ENCODE measurements around the gene MON1A.
"Not testable (repeated sequence)": the region's sequence is repeated elsewhere in the genome, so short reads cannot be mapped to it uniquely, and the experiment has no call there.

Gene MON1A

GRCh38 chr3:49917806-49918590, 11.6 kb downstream of the MON1A start:
- DNase-seq (ENCODE audit: low read depth), result not testable (repeated sequence)

- DNase-seq (ENCODE audit: low read depth), result no peak
Observed at GRCh38 chr3:49916686-49917085, 12.9 kb downstream of the MON1A start.

- no peak for DNase-seq (ENCODE audit: low read depth)
Observed at GRCh38 chr3:49914906-49915305, 14.7 kb downstream of the MON1A start.

GRCh38 chr3:49912881-49913281, 16.7 kb downstream of the MON1A start:
- no peak for DNase-seq (ENCODE audit: low read depth)

- no peak for DNase-seq (ENCODE audit: low read depth)
Observed at GRCh38 chr3:49911611-49912010, 18.0 kb downstream of the MON1A start.

- DNase-seq (ENCODE audit: low read depth), result no peak
Observed at GRCh38 chr3:49911124-49911420, 18.5 kb downstream of the MON1A start.

- DNase-seq (ENCODE audit: low read depth), result no peak
Observed at GRCh38 chr3:49910409-49911123, 19.0 kb downstream of the MON1A start.

GRCh38 chr3:49908373-49909199, 21.0 kb downstream of the MON1A start:
- DNase-seq (ENCODE audit: low read depth), result no peak

- DNase-seq (ENCODE audit: low read depth), result peak; percentile 21
Observed at GRCh38 chr3:49906073-49906743, 23.4 kb downstream of the MON1A start.

- DNase-seq (ENCODE audit: low read depth), result not testable (repeated sequence)
Observed at GRCh38 chr3:49904448-49904847, 25.2 kb downstream of the MON1A start.

GRCh38 chr3:49903451-49904424, 25.9 kb downstream of the MON1A start, which contains the start of gene MST1R:
Gene MST1R (minus strand): TSS chr3:49903873. CDS start chr3:49903609, 264 bp downstream.
- DNase-seq (ENCODE audit: low read depth), result peak; percentile 73

GRCh38 chr3:49902511-49903345, 26.9 kb downstream of the MON1A start:
- no peak for DNase-seq (ENCODE audit: low read depth)

GRCh38 chr3:49901366-49902339, 28.0 kb downstream of the MON1A start:
- no peak for DNase-seq (ENCODE audit: low read depth)

GRCh38 chr3:49900491-49901153, 29.0 kb downstream of the MON1A start:
- no peak for DNase-seq (ENCODE audit: low read depth)

- DNase-seq (ENCODE audit: low read depth), result no peak
Observed at GRCh38 chr3:49899815-49900214, 29.8 kb downstream of the MON1A start.

GRCh38 chr3:49898991-49899390, 30.6 kb downstream of the MON1A start:
- DNase-seq (ENCODE audit: low read depth), result no peak

- no peak for DNase-seq (ENCODE audit: low read depth)
Observed at GRCh38 chr3:49896345-49896744, 33.3 kb downstream of the MON1A start.

- DNase-seq (ENCODE audit: low read depth), result no peak
Observed at GRCh38 chr3:49895791-49896190, 33.8 kb downstream of the MON1A start.

Measured in T follicular helper cell (primary cell).